Measurements from ENCODE around the gene MYRIP. TPM values are rescaled to one million over a fixed set of nuclear protein-coding genes. Genes with fewer than 3 reads are reported as not detected.

MYRIP gene
- polyA plus RNA-seq, 1 experiment, result 0.06 TPM

GRCh38 chr3:40206522-40206921, 397.1 kb downstream of the MYRIP start:
- ChIA-PET CTCF (no interaction called here), POLR2A (no interaction called here)
- no peak for TF ChIP-seq CTCF (IDR thresholded peaks at IDR 0.05; ENCODE audit: insufficient read depth, low read depth, low read length)
- Histone ChIP-seq H3K4me3 (ENCODE audit: low read depth, low read length) (no peak overlapping the region), H3K27me3 (ENCODE audit: control insufficient read depth, insufficient read depth, low read length) (no peaks in the 10 kb centered on the region), H3K36me3 (ENCODE audit: control insufficient read depth, insufficient read depth, low read length) (no peaks in the 10 kb centered on the region)
- DNase-seq (ENCODE audit: low read depth), result no peak

GRCh38 chr3:40207796-40208195, 398.4 kb downstream of the MYRIP start:
- POLR2A ChIA-PET, result no interaction called here
- no peak for DNase-seq (ENCODE audit: low read depth)
- no peak for TF ChIP-seq CTCF (IDR thresholded peaks at IDR 0.05; ENCODE audit: insufficient read depth, low read depth, low read length)
- no peak overlapping the region for H3K4me3 ChIP-seq (ENCODE audit: low read depth, low read length)
- H3K27me3 ChIP-seq (ENCODE audit: control insufficient read depth, insufficient read depth, low read length), result no peaks in the 10 kb centered on the region
- H3K36me3 ChIP-seq (ENCODE audit: control insufficient read depth, insufficient read depth, low read length), result no peaks in the 10 kb centered on the region
- CTCF ChIA-PET, result interaction anchor here (1.0 kb wide), 1 partner anchor 110 kb away, joined by 3 read pairs; no protein-coding TSS in a partner anchor

GRCh38 chr3:40208251-40208650, 398.8 kb downstream of the MYRIP start:
- Histone ChIP-seq H3K27me3 (ENCODE audit: control insufficient read depth, insufficient read depth, low read length) (no peaks in the 10 kb centered on the region), H3K4me3 (ENCODE audit: low read depth, low read length) (no peak overlapping the region), H3K36me3 (ENCODE audit: control insufficient read depth, insufficient read depth, low read length) (no peaks in the 10 kb centered on the region)
- ChIA-PET CTCF (interaction anchor here (1.0 kb wide), 1 partner anchor 109 kb away, joined by 3 read pairs; no protein-coding TSS in a partner anchor), POLR2A (no interaction called here)
- DNase-seq (ENCODE audit: low read depth), result no peak
- no peak for TF ChIP-seq CTCF (IDR thresholded peaks at IDR 0.05; ENCODE audit: insufficient read depth, low read depth, low read length)

GRCh38 chr3:40211579-40211978, 402.2 kb downstream of the MYRIP start:
- Histone ChIP-seq H3K27me3 (ENCODE audit: control insufficient read depth, insufficient read depth, low read length) (no peaks in the 10 kb centered on the region), H3K4me3 (ENCODE audit: low read depth, low read length) (no peak overlapping the region), H3K36me3 (ENCODE audit: control insufficient read depth, insufficient read depth, low read length) (no peaks in the 10 kb centered on the region)
- ChIA-PET CTCF (interaction anchor here (0.6 kb wide), 1 partner anchor 499 kb away, joined by 3 read pairs; no protein-coding TSS in a partner anchor), POLR2A (no interaction called here)
- no peak for DNase-seq (ENCODE audit: low read depth)
- no peak for TF ChIP-seq CTCF (IDR thresholded peaks at IDR 0.05; ENCODE audit: insufficient read depth, low read depth, low read length)

GRCh38 chr3:40213556-40213955, 404.1 kb downstream of the MYRIP start:
- ChIA-PET CTCF (interaction anchor here (1.6 kb wide), 1 partner anchor 104 kb away, joined by 3 read pairs; no protein-coding TSS in a partner anchor), POLR2A (no interaction called here)
- TF ChIP-seq CTCF (IDR thresholded peaks at IDR 0.05; ENCODE audit: insufficient read depth, low read depth, low read length), result no peak
- no peaks in the 10 kb centered on the region for H3K27me3 ChIP-seq (ENCODE audit: control insufficient read depth, insufficient read depth, low read length)
- no peaks in the 10 kb centered on the region for H3K36me3 ChIP-seq (ENCODE audit: control insufficient read depth, insufficient read depth, low read length)
- H3K4me3 ChIP-seq (ENCODE audit: low read depth, low read length), result no peak overlapping the region
- no peak for DNase-seq (ENCODE audit: low read depth)

Data from BJ (cell line).